Activated CD8-positive, alpha-beta memory T cell treated with anti-CD3 and anti-CD28 coated beads, Interleukin-2, amount 50 U/mL, for 24 hours (primary cell): ENCODE results near the gene PPT2.

ENCODE experiments used
- DNase-seq: peaks from one replicate; pipeline ENCODE4 v3.0.0-alpha.2; 2020; ENCODE audit errors: extremely low read depth

PPT2 gene, protein sequence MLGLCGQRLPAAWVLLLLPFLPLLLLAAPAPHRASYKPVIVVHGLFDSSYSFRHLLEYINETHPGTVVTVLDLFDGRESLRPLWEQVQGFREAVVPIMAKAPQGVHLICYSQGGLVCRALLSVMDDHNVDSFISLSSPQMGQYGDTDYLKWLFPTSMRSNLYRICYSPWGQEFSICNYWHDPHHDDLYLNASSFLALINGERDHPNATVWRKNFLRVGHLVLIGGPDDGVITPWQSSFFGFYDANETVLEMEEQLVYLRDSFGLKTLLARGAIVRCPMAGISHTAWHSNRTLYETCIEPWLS

DNA sequence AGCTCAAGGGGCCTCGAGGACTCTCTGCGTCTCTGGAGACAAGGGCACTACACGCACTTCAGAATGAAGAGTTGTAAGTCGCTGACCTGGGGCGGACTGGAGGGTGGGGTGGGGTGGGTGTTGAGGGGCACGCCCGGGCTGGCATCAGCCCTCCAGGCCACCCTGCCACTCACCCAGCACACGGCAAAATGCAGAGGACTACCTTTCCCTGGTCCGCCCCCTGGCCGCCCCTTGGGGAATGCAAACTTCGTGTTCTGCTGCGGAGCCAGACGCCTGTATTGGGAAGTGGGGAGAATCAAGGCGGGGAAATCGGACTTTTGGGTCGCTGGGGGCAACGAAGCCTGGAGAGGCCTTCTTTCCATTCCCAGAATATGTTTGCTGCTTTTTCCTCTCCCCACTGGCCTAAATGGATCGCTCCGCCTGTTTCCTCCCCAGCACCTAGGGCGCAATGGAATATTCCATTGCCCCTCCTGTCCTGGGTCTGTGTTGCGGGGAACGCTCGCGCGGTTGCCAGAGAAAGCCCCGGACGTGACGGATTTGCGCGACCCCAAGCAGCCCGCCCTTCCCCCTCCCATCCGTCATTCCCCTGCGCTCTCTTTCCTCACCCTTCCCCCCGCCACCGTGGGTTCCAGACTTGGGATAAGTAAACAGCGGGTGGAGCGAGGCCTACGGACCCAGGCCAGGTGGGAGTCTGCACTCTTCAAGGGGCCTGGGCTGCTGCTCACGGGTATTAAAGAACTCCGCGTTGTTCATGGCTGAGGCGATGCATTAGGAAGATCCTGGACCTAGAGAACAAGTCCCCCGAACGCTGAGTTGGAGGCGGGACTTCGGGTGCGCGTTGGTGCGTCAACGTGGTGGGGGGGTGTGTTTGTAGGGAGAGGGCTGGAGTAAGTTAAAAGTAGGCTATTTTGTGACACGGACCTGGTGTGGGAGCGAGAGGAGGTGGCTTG is at the start of gene PPT2:
TSS of gene PPT2 (plus strand) at position 578 of the 950 bp plus-strand sequence. CDS start 454 bp downstream, outside the sequence.
- DNase-seq = peak; percentile 73

- DNase-seq = no peak
These were observed 48.5 kb upstream of the PPT2 start for GRCh38 chr6:32105433-32105832.

GRCh38 chr6:32107406-32107805 is 46.5 kb upstream of the PPT2 start:
- no peak for DNase-seq

DNA sequence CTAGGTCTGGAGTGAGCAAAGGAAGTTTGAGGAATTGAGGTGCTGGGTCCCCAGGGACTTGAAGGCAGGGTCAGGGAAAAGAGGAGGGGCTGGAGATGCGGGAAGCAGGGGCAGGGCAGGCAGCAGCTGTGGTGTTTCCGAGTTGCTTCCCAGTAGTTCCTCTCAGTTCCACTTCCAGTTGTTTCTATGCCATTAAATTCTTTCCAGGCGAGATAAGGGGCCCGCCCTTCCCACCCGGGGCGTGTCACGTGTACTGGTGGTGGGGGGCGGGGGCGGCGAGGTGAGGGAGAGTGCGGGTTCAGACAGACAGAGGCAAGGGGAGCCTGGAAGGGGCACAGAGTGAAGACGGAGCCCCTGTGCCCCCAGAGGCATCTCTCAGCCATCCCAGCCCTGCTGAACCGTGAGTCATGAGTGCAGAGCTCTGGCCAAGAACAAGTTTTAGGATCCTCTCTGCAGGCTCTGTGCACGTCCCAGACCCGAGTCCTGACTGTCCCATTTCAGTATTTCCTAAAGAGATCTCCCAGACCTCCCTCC is 45.8 kb upstream of the PPT2 start:
- no peak for DNase-seq

DNA sequence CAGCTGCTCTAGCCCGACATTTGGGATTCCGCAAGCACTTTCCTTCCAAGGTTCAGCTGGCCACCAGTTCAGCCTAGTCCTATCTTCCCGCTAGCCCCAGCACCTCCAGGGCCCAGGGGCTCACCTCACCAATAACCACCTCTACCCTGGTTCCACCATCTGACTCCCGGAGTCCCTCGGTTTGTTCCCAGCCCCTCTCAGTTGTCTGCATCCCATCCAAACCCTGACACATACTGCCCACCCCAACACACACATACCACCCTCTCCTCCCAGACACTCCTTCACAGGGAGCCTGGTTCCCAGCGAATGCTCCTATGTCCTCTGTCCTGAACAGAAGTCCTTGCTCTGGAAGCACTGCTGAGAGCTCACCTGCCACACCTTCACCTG is 45.2 kb upstream of the PPT2 start:
- DNase-seq = no peak

DNA sequence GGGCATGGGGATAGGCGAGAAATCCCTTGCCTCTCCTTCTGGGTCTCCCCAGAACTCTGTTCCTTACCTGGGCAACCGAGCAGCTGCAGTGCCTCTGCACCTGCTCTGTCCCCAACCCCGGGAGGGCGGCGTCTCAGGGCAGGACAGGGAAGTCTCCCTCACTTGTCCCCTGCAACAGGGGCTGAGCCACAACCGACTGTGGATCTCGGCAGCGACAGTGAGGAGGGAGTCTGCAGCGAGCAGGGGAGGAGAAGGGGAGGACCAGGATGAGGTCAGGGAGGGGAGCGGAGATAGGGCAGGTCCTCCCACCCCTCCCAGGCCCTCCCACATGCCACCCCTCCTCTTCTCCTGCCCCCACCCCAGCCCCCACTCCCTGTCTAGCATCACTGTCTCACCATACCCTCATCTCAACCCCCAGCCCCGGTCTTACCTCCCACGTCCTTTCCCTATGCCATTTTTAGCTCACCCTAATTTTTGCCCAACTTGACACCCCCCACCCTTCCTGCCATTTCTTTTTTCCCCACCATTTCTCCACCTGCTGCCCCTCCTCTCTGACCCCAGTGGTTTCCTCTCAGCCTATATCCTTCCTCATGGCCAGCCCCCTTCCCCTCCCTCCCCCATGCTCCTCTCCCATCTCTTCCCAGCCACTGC is 44.7 kb upstream of the PPT2 start, which contains the start of gene TNXB:
TSS of gene TNXB (minus strand) at position 225 of the 651 bp plus-strand sequence. CDS start 11,140 bp downstream, outside the sequence.
- DNase-seq = no peak

DNA sequence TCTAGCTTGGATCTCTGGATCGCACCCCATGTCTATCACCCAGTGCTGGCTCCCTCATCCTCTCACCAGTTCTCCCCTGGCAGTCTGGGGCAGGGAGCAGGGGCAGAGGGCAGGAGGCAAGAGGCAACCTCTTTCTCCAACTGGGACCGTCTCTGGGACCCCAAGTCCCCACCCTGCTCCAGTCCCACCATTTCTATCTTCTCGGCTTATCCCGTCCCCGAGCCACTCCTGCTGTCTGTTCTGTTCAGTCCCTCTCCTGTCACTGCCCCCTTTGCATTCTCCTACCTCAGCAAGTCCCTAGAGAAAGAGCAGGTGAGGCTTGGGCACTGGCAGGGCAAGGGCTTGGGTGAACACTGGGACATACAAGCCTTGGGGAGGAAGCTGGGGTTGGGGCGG is 44.2 kb upstream of the PPT2 start:
- no peak for DNase-seq

GRCh38 chr6:32110632-32111031 is 43.3 kb upstream of the PPT2 start:
- DNase-seq = no peak

DNA sequence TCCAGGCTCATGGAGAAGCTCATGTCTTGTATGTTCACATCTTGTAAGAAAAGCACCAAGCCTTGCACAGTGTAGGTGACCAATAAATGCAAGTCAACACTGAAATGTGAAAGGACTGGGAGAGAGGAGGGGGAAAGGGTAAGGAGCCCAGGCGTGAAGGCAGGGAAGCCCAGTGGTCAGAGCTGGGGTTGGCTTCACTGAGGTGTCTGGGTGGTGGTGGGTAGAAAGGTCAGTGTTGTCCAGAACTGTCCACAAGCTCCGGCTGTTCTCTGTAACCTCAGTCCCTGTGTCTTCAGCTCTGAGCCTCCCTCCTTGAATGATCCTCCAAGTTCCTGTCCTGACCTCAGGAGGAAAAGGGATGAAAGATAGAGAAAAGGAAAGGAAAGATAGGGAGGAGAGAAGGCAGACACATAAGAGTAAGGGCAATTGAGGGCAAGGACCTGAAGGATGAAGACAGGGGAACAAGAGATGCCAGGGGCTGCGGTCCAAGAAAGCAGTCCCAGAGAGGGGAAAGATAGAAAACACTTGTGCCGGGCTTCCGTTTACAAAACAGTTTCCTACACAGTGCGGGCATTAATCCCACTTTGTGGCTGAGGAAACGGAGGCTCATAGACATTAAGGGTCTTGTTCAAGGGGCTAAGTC is 42.4 kb upstream of the PPT2 start:
- DNase-seq = no peak

DNA sequence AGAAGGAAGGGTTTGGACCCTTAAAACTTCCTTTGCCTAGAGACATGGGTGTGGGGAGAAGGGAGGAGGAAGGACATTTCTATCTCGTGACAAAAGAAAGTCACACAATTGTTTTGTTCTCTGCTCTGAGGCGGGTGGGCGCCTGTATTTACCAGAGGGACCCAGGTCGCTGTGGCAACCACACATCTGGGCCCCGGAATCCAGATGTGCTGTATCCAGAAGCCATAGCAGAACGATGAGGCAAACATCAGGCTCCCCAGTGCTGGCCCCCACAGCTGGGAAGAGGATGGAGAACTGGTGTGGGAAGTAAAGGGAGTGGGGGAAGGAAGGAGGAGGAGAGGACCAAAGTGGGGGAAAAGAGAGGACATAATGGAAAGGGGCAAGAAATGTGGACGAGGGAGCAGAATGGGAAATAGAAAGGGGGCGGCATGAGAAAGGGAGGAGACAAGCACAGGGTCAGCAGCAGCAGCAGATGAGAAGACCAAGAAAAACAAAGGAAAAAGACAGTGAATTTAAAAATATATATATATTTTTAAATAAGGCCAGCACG is 41.4 kb upstream of the PPT2 start:
- DNase-seq = no peak

GRCh38 chr6:32113386-32114352 is 40.3 kb upstream of the PPT2 start:
- no peak for DNase-seq

DNA sequence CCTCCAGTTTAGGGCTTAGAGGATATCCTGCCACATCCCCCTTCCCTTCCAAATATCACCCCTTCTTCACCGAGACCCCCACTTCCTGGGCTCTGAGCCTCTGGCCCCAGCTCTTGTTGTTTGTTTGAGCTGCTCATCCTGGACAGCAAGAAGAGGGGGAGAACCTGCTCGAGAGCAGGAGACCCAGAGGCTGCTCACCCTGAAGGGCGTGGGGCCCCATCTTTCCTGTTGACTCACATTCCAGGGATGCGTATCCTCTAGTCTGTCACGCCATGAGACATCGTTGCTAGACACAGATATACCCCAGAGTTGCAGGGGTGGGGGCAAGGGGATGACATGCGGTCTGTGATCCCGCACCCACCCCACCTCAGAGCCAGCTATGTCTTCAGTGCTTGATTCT is 39.1 kb upstream of the PPT2 start:
- no peak for DNase-seq

- DNase-seq = no peak
These were observed 38.3 kb upstream of the PPT2 start for GRCh38 chr6:32115623-32116022.

DNA sequence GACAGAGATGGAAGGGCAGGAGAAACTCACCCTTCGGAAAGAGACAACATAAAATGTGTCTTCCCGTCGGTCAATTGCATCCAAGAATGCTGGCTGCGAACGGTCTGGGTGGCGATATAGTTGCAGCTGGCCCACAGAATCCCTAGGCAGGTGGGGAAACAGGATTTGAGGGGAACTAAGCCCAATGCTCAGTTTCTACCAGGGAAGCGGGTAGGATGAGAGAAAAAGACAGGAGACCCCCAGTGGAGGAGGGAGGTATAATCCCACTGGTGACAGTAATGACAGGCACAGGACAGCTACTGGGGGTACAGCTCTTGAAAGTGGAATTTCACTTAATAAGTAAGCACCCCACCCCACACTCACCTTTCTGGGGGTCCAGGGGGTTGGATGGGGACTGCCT is 37.3 kb upstream of the PPT2 start:
- DNase-seq = no peak

GRCh38 chr6:32117461-32117860 is 36.5 kb upstream of the PPT2 start:
- no peak for DNase-seq

- DNase-seq = peak; percentile 28
These were observed 34.9 kb upstream of the PPT2 start for GRCh38 chr6:32118782-32119628.

DNA sequence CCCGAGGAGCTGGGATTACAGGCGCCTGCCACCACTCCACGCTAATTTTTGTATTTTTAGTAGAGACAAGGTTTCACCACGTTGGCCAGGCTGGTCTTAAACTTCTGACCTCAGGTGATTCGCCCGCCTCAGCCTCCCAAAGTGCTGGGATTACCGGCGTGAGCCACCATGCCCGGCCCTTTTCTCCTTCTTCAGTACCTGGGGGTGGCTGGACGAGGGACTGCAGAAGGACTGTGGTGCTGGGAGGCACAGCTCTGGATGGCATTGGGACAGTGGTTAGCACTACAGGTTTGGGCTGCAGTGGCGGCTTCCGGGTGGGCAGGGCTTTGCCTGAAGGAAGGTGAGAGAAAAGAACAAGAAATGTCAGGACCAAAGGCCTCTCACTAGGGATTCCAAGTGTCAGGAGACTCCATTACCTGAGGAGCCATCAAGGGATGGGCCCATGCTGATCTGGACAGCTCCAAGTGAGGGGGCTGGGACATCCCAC is 33.3 kb upstream of the PPT2 start:
- DNase-seq = no peak

GRCh38 chr6:32123681-32124080 is 30.3 kb upstream of the PPT2 start:
- no peak for DNase-seq

- no peak for DNase-seq
These were observed 27.1 kb upstream of the PPT2 start for GRCh38 chr6:32126880-32127279.
